Putamen (tissue), 1 donor: ENCODE data around the gene MAP3K21.

Source experiments
- DNase-seq: peaks from one replicate; pipeline ENCODE4 v3.0.0-alpha.2; 2016; ENCODE audit warnings: low spot score

The MAP3K21 gene

DNA sequence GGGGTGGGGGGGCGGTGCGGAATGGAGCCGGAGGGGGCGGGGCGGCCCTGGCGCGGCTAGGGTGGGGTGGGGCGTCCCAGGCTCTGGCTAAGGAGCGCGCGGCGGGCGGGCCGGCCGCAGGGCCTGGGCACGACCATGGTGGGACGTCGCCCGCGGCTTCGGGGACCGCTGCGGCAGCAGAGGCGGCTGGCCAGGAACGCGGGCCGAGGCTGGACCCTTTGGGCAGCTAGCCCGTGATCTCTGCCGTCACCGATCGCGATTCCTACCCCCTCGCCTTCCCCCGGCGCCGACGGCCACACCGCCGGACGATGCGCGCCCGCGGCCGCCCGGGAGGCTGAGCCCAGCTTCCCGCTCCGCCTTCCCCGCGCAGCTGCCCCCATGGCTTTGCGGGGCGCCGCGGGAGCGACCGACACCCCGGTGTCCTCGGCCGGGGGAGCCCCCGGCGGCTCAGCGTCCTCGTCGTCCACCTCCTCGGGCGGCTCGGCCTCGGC lies at the start of gene MAP3K21:
Gene MAP3K21, plus strand, starts transcription at position 74 of the 491 bp plus-strand sequence. Its CDS starts 305 bp downstream, at position 379.
- no peak for DNase-seq

DNA sequence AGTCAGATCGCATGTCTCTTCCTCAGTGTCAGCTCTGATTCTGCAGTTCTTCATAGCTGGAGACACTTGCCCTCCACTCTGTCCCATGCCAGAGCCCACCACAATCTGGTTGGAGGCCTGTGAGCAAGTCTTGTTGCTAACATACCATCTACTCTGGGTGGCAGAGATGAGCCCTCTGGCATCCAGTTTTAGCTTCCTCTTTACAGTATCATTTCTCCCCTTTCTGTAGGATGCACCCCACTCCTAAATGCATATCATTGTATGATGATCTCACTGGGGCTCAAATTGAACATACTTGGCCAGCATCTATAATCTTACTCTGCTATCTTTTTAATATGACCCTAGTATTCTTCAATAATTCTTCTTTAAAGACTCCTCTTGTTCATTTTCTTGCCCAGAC lies 48.9 kb upstream of the MAP3K21 start:
- DNase-seq = no peak

DNA sequence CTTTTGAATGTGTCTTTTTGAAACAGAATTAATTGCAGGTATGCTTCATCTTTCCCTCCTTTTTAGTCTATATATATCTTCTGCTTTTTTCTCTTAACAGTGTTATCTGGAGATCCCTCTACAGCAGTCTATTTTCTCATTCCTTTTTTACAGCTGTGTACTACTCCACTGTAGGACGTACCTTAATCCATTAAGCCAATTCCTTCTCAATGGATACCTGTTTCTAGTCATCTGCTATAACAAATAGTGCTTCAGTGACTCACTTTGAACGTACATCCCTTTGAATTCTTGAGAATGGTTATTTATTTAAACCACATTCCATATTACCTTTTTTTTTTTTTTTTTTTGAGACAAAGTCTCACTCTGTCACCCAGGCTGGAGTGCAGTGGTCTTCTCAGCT lies 47.6 kb upstream of the MAP3K21 start:
- no peak for DNase-seq

DNA sequence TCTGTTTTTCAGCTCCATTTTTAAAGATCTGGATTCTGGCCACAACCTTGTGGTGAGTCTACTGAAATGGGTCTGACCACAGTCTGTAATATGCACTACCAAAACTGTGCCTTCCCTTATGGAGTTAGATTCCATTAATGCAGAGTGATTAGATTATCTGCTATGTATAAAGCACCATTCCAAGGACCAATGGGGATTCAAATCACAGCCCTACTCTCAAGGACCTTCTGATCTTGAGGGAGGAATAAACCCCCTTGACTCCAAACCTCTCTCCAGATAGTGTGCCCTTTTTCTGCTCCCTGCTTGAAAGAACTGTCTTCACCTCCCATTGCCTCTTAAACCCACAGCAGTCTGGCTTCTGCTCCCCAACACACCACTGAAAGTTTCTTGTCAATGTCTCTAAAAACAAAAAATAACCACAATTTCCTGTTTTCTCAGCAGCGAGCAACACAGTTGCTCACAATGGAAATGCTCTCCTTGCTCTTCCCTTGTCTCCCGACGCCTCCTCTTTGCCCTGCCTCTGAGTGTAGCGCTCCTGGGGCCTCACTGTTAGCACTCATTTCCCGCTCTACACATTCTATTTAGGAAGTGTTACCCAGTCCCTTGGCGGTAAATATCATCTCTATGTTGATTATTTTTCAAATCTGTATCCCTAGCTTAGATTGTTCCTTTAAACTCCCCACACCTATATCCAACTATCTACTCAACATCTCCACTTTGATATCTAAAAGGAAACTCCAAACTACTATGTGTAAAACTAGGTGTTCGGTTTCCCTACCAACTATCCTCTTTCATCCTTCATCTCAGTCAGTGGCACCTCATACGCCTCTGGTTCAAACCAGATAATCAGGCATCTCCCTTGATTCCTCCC lies 45.6 kb upstream of the MAP3K21 start:
- no peak for DNase-seq

DNA sequence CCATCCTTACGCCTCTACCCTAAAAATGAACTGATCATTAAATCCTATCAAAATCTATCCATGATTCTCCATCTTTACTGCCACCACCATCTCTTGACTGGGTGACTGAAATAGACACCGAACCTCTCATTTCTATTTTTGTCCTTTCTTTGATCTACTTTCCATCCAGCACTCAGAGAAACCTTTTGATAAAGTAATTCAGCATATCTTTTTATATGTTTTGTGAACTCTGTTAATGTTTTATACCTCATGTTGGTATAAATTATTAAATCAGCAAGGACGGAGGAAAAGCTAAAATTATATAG lies 45.0 kb upstream of the MAP3K21 start:
- no peak for DNase-seq

DNA sequence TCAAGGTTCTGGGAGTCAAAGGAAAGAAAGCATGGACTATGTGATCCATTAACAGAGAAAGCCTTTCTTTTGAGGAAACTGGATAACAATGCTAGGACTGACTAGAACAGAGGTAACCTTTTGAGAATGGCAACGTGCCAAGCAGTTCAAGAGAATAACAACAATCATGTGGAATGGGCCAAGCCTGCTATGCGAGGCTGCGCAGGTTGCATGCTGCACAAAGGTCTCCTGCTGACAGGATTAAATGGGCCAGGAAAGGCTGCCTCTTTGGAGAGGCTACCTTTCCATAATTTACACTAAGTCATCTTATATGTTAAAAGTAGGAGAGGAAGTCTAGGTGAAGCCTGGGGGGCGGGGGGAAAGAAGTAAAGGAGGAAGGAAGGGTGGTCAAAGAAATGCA lies 37.8 kb upstream of the MAP3K21 start:
- no peak for DNase-seq

DNA sequence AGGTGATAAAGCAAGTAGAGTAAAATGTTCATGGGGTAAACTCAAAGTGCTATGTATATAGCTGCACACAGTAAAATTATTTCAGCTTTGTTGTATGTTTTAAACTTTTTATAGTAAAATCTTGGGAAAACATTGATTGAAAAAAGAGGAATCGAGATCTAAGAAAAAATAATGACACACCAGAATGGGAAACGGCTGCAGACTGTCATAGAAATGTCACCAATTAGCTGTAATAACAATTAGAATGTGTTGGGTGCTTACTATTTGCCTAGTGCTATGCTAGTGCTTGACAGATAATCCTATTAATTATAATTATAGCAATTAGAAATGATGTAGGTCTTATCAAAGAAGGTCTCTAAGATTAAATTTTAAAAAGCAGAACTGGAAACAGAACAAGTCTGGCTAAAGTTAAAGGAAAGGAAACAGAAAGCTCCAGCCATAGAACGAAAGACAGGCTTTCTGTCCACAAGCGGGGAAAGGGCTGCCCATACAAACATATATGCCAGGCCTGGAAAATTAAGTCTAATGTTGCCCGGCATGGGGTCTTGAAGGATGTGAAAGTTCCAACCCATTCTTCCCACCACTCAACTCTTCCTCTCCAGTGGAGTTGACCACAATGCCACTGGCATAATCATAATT lies 37.0 kb upstream of the MAP3K21 start:
- DNase-seq = no peak

DNA sequence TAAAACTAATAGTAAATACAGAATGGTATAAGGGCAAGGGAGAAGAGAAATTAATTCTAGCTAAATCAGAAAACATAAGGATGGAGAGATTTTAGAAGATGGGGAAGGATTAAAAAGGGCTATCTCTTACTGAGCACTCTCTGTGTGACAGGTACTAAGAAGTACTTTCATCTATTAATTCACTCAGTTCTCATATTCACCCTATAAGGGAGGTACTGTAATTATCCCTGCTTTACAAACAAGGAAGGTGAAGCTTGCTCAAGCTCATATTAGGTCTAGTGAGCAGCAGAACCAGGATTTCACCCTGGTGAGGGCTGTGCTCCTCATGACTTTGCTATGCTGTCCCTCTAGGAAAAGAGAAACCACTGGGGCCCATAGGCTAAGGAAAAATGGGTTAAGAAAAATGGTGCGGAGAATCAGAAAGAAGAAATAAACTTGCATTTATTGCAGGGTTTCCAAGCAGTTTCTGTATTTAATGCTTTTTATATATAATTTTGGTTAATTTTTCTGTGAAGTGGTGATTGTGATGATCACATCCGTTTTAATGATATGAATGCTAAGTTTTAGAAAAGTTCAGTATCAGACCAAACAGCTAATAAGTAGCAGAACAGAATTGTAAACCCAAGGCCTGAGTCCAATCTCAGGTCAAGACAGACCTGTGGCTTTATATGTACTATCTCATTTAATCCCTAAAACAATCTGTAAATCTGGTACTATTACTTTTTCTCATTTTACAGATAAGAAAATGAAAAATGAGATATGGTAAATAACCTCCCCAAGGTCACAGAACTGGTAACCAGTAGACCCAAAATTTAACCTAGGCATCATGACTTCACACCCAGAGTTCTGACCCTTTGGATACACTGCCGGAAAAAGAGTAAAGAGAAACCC lies 33.7 kb upstream of the MAP3K21 start:
- no peak for DNase-seq

DNA sequence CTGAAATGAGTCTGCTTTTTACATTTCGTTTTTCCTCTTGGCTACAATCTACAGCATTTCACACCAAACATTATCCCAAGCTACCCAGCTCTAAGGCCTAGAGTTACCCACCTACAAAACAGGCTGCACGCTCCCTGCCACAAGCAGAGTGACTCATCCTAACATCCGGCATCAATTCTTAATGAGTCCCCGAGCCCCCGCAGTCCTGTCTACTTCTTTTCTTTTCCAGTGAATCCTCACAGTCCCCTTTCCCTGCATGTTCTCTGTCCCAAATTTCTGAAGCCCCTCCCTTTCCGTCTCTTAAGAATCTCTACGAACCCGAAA lies 32.6 kb upstream of the MAP3K21 start:
- peak; percentile 43 for DNase-seq

DNA sequence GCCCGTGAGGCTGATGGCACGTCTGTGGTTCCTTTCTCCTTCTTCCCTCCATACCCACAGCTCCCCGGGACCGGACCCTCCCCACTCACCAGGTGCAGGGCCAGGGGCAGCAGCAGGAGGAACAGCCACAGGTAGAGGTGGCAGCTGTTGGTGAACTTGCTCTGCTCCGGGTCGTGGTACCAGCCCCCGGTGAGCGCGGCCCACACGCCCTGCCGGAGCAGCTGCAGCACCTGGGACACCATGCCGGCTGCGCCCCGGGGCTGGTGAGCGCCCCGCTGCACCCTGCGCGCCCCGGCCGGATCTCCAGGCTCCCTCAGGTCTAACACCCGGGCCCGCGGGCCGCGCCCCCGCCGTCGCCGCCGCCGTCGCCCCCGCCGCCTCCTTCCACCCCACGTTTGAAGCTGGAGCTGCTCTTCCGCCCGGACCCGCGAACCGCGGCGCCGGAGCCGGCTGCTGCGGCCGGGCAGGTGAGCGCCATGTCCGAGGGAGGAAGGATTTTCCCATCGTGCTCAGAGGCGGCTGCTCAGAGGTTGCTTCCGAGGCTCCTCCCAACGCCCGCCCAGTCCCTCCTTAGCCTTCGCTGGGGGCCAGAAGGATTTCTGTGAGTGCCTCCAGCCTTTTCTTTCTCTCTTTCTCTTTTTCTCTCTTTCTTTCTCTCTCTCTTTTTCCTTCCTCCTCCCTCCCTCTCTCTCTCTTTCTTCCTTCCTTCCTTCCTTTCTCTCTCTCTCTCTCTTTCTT lies 32.1 kb upstream of the MAP3K21 start, which contains the start of gene PCNX2:
Gene PCNX2, minus strand, starts transcription at position 489 of the 738 bp plus-strand sequence. Its CDS starts 247 bp downstream, at position 242.
- DNase-seq = peak; percentile 69

DNA sequence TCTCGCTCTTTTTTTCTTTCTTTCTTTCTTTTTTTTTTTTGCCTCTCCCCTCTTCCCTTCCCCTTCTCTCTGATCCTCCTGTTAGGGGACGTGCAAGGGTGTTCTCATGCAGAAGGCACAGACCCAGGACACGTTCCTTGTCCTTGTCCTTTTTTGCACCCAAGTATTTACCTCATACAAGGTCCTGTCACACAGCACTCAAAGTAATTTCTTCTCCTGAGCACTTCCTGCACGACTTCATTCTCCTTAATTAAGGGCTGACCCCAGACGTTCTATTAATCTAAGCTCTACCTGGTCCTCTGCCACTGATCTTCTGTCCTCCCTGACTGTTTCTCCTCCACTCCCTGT lies 31.6 kb upstream of the MAP3K21 start:
- DNase-seq = no peak

DNA sequence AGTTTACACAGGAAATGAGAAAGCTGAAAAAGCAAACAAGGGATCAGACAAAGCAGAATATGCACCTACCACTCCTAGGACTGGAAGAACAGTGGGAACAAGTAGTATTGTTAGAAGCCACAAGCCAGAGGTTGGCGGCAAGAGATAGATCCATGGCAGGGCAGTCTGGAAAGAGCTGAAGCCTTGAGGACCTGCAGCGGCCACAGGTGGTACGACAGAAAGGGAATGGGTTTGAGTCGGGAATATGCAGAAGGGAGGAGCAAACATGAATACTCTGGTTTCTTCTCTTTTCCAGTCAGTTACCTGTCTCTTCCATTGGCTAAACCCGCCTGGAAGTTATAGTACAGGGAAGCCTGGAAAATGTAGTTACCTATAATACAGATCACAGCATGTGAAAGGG lies 28.1 kb upstream of the MAP3K21 start:
- DNase-seq = no peak

DNA sequence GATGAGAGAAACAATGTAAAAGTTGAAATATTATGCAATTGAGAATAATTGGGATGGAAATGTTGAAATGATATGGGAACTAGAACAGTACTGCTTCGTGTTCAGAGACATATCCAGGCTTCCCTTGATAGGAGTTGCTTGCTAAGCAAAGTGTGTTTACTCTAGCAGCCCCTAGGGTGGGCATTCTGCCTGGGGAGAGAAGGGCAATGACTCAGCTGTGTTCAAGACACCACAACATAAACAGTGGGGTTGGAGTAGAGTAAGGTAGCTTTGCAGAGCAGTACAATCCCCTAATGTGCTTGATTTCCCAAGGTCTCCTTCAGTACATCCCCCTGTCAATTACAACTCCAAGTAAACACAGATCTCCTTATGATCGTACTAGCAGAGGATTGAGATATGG lies 27.2 kb upstream of the MAP3K21 start:
- no peak for DNase-seq

DNA sequence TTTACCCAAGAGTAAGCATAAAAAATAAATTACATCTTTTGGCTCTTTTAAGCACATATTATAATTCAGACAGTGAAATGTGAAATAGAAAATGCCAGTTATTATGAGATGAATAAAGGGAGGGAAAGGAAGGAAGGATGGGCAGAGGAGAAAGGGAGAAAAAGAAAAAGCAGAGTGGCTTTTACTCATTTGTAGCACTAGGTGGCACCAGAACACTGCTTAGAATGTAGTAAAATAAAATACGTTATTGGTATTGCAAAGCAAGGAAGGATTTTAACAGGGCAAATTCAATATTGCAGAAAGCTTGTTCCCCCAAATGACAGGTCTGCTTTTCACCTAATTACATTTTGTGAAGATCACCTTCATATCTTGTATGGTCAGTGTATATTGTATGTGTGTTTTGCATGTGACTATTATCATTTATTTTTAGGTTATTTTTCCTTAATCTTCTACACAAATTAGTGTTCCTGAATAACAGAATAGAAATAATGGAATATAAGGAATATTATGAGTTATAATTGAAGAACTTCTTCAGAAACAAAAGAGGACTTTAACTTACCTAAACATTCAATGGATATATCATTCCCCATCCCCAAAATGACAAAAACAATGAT lies 22.9 kb upstream of the MAP3K21 start:
- DNase-seq = no peak

DNA sequence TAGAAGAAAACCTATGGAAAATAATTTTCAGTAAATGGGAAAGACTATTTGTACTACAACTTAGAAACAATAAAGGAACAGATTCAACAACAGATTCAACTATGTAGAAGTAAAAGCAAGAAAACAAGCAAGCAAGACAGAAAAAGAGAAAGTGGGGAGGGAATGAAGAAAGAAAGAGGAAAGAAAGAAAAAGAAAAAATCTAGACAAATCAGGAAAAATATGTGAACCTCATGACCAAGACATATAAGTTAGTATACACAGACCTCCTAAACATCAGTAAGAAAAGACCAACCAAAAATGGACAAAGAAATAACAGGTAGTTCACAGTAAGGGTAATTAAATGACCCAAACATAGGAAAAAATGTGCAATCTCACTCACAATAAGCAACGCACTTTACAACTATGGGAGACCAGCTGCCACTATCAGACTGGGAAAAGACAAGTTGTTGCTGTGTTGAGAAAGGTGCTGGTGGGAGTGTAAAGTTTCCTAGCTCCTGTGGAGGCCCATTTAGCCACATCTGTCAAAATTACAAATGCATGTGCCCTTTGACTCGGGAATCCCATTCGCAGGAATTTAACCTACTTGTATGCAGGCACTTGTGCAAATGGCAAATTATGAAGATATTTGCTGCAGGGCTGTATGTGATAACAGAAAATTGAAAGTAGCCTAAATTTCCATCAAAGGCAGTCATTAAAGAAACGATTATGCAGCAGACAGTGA lies 13.9 kb upstream of the MAP3K21 start:
- no peak for DNase-seq

DNA sequence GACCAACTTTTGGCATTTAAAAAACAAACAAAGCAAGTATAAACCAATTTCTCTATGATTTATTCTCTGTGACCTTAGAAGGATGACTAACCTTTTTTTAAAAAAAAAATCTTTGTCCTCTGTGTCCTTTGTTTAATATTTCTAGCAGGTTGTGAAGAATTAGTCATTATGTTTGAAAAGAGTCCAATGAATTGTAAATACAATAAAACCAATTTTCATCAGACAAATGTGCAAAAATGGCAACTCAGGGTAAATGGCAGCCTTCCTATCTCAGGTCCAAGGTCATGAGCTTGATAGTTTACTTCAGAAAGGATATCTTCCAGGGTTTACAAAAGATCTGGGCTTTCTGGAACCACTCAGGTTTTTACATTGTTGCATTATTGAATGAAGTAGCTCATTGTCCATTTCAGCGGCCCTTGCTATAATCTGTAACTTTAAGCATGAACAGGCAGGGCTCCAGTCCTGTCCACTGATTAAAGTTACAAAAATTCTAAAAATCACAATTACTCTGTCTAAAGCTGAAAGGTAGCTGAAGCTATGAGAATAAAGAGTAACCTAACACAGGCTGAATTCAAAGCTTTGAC lies 11.7 kb upstream of the MAP3K21 start:
- no peak for DNase-seq

DNA sequence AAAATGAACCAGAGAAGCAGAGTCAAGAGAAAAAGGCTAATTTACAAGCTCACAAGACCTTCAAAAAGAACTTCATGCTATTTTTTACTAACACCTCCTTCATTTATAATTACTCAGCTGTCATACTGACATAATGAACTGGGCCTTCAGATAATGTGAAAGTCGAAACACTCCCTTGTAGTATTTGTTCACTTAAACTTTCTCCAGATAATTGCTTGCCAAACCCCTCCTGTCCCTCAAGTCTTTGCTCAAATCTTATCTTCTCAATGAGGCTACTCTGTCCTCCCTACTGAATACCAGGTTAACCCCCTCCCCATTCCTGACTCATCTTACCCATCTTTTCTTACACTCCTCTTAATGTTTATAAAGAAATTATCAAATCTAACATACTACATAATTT lies 11.1 kb upstream of the MAP3K21 start:
- no peak for DNase-seq

DNA sequence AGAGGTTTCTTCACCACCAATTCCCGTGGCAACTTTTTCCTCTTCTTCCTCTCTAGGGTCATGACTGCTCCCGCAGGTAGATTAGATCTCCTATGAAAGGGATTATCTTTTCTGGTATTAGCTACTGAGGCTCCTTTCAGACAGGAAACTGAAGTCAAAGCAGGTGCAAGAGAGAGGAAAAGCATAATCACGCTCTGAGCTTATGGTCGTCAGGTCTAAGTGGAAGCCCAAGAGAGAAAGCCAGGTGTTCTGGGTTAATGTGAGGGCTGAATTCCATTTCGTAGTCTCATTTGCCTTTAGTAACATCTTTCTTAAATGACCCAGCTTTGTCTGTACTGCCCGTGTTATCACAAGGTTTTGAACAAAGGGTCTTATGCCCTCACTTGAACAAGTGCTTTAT lies 8.3 kb upstream of the MAP3K21 start:
- DNase-seq = no peak

DNA sequence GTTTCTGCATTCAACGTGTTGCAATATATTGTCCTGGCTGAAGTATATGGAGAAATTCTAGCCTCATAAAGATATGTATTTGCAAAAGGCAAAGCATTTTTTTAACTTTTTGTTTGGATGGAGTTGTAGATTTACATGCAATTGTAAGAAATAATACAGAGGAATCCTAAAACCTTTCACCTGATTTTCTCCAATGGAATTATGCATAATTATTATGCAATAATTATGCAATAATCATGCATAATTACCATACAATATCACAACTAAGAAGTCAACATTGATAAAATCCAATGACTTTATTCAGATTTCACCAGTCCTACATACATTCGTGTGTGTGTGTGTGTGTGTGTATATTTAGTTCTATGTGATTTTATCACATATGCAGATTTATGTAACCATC lies 7.5 kb upstream of the MAP3K21 start:
- no peak for DNase-seq

DNA sequence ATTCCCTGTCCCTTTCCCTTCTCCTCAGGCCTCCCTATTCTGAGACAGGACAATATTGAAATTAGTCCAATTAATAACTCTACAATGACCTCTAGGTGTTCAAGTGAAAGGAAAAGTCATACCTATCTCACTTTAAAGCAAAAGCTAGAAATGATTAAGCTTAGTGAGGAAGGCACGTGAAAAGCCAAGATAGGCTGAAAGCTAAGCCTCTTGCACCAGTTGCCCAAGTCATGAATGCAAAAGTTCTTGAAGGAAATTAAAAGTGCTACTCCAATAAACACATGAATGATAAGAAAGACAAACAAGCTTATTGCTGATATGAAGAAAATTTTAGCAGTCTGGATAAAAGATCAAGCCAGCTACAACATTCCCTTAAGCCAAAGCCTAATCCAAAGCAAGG lies 3.8 kb upstream of the MAP3K21 start:
- no peak for DNase-seq

DNA sequence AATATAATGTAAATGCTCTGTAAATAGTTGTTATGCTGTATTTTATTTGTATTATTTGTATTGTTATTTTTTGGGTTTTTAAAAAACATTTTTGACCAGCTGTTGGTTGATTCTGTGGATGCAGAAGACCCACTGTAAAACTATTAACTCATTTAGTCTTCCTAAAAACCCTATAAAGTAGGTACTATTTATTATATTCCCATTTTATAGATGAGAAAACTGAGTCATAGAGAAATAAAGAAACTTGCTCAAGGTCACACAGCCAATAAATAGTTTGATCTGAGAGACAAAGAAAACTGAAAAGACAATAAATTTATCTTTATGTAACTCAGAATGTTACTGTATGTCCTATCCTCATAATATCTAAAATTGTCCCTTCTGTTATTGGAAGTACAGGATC lies 1.2 kb upstream of the MAP3K21 start:
- no peak for DNase-seq
